Vagina (tissue), 2 donors: Measurements from ENCODE around the gene HAO2.

ENCODE experiments used
- CTCF ChIP-seq, 3 experiments: fragments of 450-650 bp in 2 of 3; fragments of 200-600 bp in 1 of 3; sonication (generic) in 1 of 3; IDR thresholded peaks; one replicate each; pipeline ENCODE4 v1.5.1; 2017 to 2019; ENCODE audit warnings: antibody characterized with exemption in 3 of 3, mild to moderate bottlenecking in 2 of 3, moderate library complexity in 2 of 3
- POLR2A ChIP-seq, 2 donors: fragments of 450-650 bp; IDR thresholded peaks; one replicate each; pipeline ENCODE4 v1.6.1; 2017; ENCODE audit warnings: antibody characterized with exemption in 2 of 2, mild to moderate bottlenecking in 2 of 2, moderate library complexity in 2 of 2

- TF ChIP-seq POLR2A (IDR thresholded peaks at IDR 0.05): no peak
- TF ChIP-seq CTCF (IDR thresholded peaks at IDR 0.05): no peak
Measured at GRCh38 chr1:119376594-119376993, 8.0 kb downstream of the HAO2 start.
